Kidney glomerular epithelial cell (primary cell): Measurements from ENCODE around the gene RUVBL2.

Experiments
- DNase-seq: peaks from one replicate; lab custom pipeline; 2025; lab: John Stamatoyannopoulos, UW

The RUVBL2 gene

GRCh38 chr19:48993175-48994034, at the start of gene RUVBL2, which contains the start of gene GYS1:
RUVBL2 (plus strand) TSS chr19:48993887; CDS start chr19:48993912, 25 bp downstream.
GYS1 (minus strand) TSS chr19:48993309; CDS start chr19:48993112, 197 bp downstream.
- peak; percentile 100 for DNase-seq

- no peak for DNase-seq
Measured at GRCh38 chr19:48945415-48945814, 48.3 kb upstream of the RUVBL2 start.

- no peak for DNase-seq
Measured at GRCh38 chr19:48945817-48946216, 47.9 kb upstream of the RUVBL2 start.

GRCh38 chr19:48946463-48947257, 47.0 kb upstream of the RUVBL2 start:
- DNase-seq = no peak

GRCh38 chr19:48947258-48947542, 46.5 kb upstream of the RUVBL2 start:
- no peak for DNase-seq

- no peak for DNase-seq
Measured at GRCh38 chr19:48950159-48950558, 43.5 kb upstream of the RUVBL2 start.

- DNase-seq = no peak
Measured at GRCh38 chr19:48950830-48951519, 42.7 kb upstream of the RUVBL2 start.

- no peak for DNase-seq
Measured at GRCh38 chr19:48953141-48953540, 40.5 kb upstream of the RUVBL2 start.

GRCh38 chr19:48953990-48954594, 39.6 kb upstream of the RUVBL2 start:
- DNase-seq = no peak

GRCh38 chr19:48954595-48955307, 38.9 kb upstream of the RUVBL2 start, which contains the start of gene BAX:
BAX (plus strand) TSS chr19:48954875; CDS start chr19:48954929, 54 bp downstream.
- peak; percentile 79 for DNase-seq

- DNase-seq = no peak
Measured at GRCh38 chr19:48955308-48955958, 38.3 kb upstream of the RUVBL2 start.

- DNase-seq = no peak
Measured at GRCh38 chr19:48958006-48958405, 35.7 kb upstream of the RUVBL2 start.

- DNase-seq = no peak
Measured at GRCh38 chr19:48959341-48960239, 34.1 kb upstream of the RUVBL2 start.

GRCh38 chr19:48961051-48961649, 32.5 kb upstream of the RUVBL2 start:
- no peak for DNase-seq

- DNase-seq = no peak
Measured at GRCh38 chr19:48961673-48962028, 32.0 kb upstream of the RUVBL2 start.

- DNase-seq = no peak
Measured at GRCh38 chr19:48962029-48962848, 31.4 kb upstream of the RUVBL2 start.

- no peak for DNase-seq
Measured at GRCh38 chr19:48962849-48963165, 30.9 kb upstream of the RUVBL2 start.

GRCh38 chr19:48963371-48964204, 30.1 kb upstream of the RUVBL2 start:
- DNase-seq = peak; percentile 30
